Neural progenitor cell (in vitro differentiated cells): ENCODE measurements around the gene FAM180B. TPM values are rescaled to one million over a fixed set of nuclear protein-coding genes. Genes with fewer than 3 reads are reported as not detected.

Source experiments
- DNase-seq: peaks from one replicate; pipeline ENCODE4 v3.0.0-alpha.2; 2016; ENCODE audit warnings: low spot score
- H2AFZ ChIP-seq: fragments of 200-600 bp; sonication (generic); replicated peaks from 2 replicates; pipeline ENCODE4 v1.6.1; 2016; ENCODE audit warnings: antibody characterized with exemption
- H3F3A ChIP-seq: fragments of 200-600 bp; sonication (generic); 2 replicates; pipeline ENCODE4 v1.6.1; 2016; ENCODE audit warnings: antibody characterized with exemption, low read depth
- H3K27ac ChIP-seq: fragments of 200-600 bp; sonication (generic); 2 replicates; pipeline ENCODE4 v1.5.1; 2016; ENCODE audit warnings: mild to moderate bottlenecking
- H3K27me3 ChIP-seq: fragments of 200-600 bp; sonication (generic); 2 replicates; pipeline ENCODE4 v1.6.1; 2016; ENCODE audit warnings: mild to moderate bottlenecking, moderate library complexity
- H3K36me3 ChIP-seq: fragments of 200-600 bp; sonication (generic); 2 replicates; pipeline ENCODE4 v1.5.1; 2016
- H3K4me1 ChIP-seq: fragments of 200-600 bp; sonication (generic); 2 replicates; pipeline ENCODE4 v1.6.1; 2016; ENCODE audit warnings: mixed run types
- H3K4me2 ChIP-seq: fragments of 200-600 bp; sonication (generic); 2 replicates; pipeline ENCODE4 v1.6.1; 2016
- H3K4me3 ChIP-seq: fragments of 200-600 bp; sonication (generic); 2 replicates; pipeline ENCODE4 v1.5.1; 2016
- H3K79me2 ChIP-seq: fragments of 200-600 bp; sonication (generic); 2 replicates; pipeline ENCODE4 v1.6.1; 2016; ENCODE audit warnings: low read depth
- H3K9ac ChIP-seq: fragments of 200-600 bp; sonication (generic); 2 replicates; pipeline ENCODE4 v1.6.1; 2016
- H3K9me3 ChIP-seq: fragments of 200-600 bp; sonication (generic); 2 replicates; pipeline ENCODE4 v1.5.1; 2016; ENCODE audit warnings: low read depth
- H4K20me1 ChIP-seq: fragments of 200-600 bp; sonication (generic); 2 replicates; pipeline ENCODE4 v1.6.1; 2016; ENCODE audit warnings: low read depth
- H3K27ac Mint-ChIP-seq: 3 replicates; pipeline ENCODE4 v1.8.0; 2021; ENCODE audit warnings: mixed read lengths
- H3K27me3 Mint-ChIP-seq: 2 replicates; pipeline ENCODE4 v1.8.0; 2022; ENCODE audit warnings: low read depth, mild to moderate bottlenecking, inconsistent platforms, moderate library complexity, mixed read lengths; ENCODE audit not compliant: insufficient read depth
- H3K36me3 Mint-ChIP-seq: 3 replicates; pipeline ENCODE4 v1.8.0; 2021; ENCODE audit warnings: mixed read lengths
- H3K4me1 Mint-ChIP-seq: 3 replicates; pipeline ENCODE4 v1.8.0; 2021; ENCODE audit warnings: mixed read lengths
- H3K4me3 Mint-ChIP-seq: 3 replicates; pipeline ENCODE4 v1.8.0; 2021; ENCODE audit warnings: mild to moderate bottlenecking, moderate library complexity, mixed read lengths
- H3K9me3 Mint-ChIP-seq: 3 replicates; pipeline ENCODE4 v1.8.0; 2020; ENCODE audit warnings: mixed read lengths
- EZH2 ChIP-seq: fragments of 200-600 bp; sonication (generic); IDR thresholded peaks from 2 replicates; pipeline ENCODE4 v1.6.1; 2017; ENCODE audit warnings: antibody characterized with exemption, mild to moderate bottlenecking, moderate library complexity
- EZH2phosphoT487 ChIP-seq: fragments of 200-600 bp; sonication (generic); IDR thresholded peaks from 2 replicates; pipeline ENCODE4 v1.6.1; 2017; ENCODE audit warnings: antibody characterized with exemption
- total RNA-seq: library from RNA; depleted of rRNA; stranded (reverse); fragments of >200 nt; gene quantifications from 2 replicates; pipeline ENCODE4 v1.2.3, GENCODE V29; 2015; ENCODE audit warnings: low replicate concordance
- TF ChIP-seq, protein P1 (sequence below): fragments of 200-600 bp; sonication (generic); IDR thresholded peaks from 2 replicates; pipeline ENCODE4 v1.5.1; 2017; ENCODE audit warnings: antibody characterized with exemption, mild to moderate bottlenecking

FAM180B gene
- total RNA-seq, 1 donor from 2014 or later: not detected

DNA sequence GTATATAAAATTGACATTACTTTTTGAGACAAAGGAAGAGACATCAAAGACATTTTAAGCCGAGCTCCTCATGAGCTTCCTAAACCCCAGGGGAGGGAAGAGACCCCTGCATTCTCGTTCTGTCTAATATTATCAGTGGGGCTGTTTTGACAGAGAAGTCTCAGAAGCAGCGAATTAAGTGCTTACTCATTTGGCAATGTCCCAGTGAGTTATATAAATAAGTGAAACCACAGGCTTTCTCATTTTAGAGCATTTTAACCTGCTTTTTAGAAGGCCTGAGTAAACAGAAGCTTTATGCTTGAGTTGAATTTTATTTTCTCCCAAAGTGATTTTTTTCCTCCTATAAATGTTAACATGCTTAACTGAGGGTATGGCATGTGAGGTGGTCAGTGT, 30.9 kb downstream of the FAM180B start:
- TF ChIP-seq EZH2phosphoT487: no peak
- TF ChIP-seq, protein P1, sequence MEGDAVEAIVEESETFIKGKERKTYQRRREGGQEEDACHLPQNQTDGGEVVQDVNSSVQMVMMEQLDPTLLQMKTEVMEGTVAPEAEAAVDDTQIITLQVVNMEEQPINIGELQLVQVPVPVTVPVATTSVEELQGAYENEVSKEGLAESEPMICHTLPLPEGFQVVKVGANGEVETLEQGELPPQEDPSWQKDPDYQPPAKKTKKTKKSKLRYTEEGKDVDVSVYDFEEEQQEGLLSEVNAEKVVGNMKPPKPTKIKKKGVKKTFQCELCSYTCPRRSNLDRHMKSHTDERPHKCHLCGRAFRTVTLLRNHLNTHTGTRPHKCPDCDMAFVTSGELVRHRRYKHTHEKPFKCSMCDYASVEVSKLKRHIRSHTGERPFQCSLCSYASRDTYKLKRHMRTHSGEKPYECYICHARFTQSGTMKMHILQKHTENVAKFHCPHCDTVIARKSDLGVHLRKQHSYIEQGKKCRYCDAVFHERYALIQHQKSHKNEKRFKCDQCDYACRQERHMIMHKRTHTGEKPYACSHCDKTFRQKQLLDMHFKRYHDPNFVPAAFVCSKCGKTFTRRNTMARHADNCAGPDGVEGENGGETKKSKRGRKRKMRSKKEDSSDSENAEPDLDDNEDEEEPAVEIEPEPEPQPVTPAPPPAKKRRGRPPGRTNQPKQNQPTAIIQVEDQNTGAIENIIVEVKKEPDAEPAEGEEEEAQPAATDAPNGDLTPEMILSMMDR: no peak
- TF ChIP-seq EZH2: no peak
- no peak overlapping the region for H3K4me3 ChIP-seq
- H3K36me3 ChIP-seq: peaks cover 7% of the 10 kb centered on the region
- H3F3A ChIP-seq: peaks cover 23% of the 10 kb centered on the region
- Mint-ChIP-seq H3K27ac (no peak overlapping the region), H3K36me3 (peaks cover 2% of the 10 kb centered on the region), H3K4me3 (no peak overlapping the region), H3K4me1 (no peaks in the 10 kb centered on the region), H3K9me3 (no peaks in the 10 kb centered on the region), H3K27me3 (no peaks in the 10 kb centered on the region)
- H3K9me3 ChIP-seq: no peaks in the 10 kb centered on the region
- DNase-seq: no peak
- H3K27me3 ChIP-seq: no peaks in the 10 kb centered on the region
- H2AFZ ChIP-seq: no peak overlapping the region
- no peaks in the 10 kb centered on the region for H3K4me1 ChIP-seq
- no peaks in the 10 kb centered on the region for H4K20me1 ChIP-seq
- H3K27ac ChIP-seq: no peak overlapping the region
- no peak overlapping the region for H3K9ac ChIP-seq
- no peak overlapping the region for H3K4me2 ChIP-seq
- no peaks in the 10 kb centered on the region for H3K79me2 ChIP-seq

DNA sequence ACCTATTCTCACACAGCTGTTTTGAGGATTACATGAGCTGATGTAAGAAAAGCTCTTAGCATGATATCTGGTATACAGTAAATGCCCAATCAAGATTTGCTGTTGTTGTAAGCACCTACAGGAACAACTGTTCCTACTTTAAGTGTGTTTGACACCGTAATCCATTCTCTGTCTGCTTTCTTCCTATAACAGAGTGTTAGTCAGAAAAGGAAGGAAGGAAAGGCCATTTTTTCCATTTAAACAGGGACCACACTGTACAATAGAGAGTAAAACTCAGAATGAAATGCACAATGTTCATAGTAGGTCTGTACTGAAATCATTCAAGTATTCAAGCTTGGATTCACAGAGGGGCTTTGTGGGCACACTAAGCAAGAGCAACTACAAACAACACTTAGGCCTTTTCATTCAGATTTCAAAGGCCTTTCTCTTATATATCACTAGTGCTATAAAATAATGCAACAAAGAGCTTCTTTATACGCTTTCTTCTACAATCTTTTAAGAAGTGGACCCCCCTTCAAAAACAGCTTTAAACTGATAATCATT, 34.4 kb downstream of the FAM180B start:
- Histone ChIP-seq H2AFZ (no peak overlapping the region), H3K27ac (no peak overlapping the region), H3K4me1 (no peaks in the 10 kb centered on the region), H3K9me3 (no peaks in the 10 kb centered on the region), H3K4me2 (no peak overlapping the region), H3K27me3 (no peaks in the 10 kb centered on the region), H3K9ac (no peak overlapping the region), H4K20me1 (no peaks in the 10 kb centered on the region), H3K4me3 (no peak overlapping the region), H3K79me2 (no peaks in the 10 kb centered on the region), H3F3A (peaks cover 19% of the 10 kb centered on the region), H3K36me3 (peaks cover 7% of the 10 kb centered on the region)
- Mint-ChIP-seq H3K27ac (no peak overlapping the region), H3K36me3 (peaks cover 4% of the 10 kb centered on the region), H3K9me3 (no peaks in the 10 kb centered on the region), H3K4me1 (no peaks in the 10 kb centered on the region), H3K4me3 (no peak overlapping the region), H3K27me3 (no peaks in the 10 kb centered on the region)
- TF ChIP-seq EZH2phosphoT487 (no peak), EZH2 (no peak)
- TF ChIP-seq, protein P1: no peak
- DNase-seq: no peak

DNA sequence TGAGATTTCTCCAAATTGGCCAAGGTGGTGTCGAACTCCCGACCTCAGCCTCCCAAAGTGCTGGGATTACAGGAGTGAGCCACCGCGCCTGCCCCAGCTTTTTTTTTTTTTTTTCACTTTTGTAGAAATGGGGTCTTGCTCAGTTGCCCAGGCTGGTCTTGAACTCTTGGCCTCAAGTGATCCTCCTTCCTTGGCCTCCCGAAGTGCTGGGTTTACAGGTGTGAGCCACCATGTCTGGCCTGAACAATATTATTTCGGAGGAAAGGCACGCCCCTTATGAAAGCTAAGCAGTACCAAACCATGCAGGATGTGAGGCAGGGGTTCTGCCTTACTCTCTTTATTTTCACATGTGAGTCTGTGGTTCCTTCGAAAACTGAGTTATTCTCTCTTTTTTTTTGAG, 39.8 kb downstream of the FAM180B start:
- Histone ChIP-seq H3F3A (no peaks in the 10 kb centered on the region), H3K4me2 (no peak overlapping the region), H3K36me3 (peaks cover 14% of the 10 kb centered on the region), H3K4me3 (no peak overlapping the region), H3K9me3 (no peaks in the 10 kb centered on the region), H3K27ac (no peak overlapping the region), H4K20me1 (no peaks in the 10 kb centered on the region), H3K9ac (no peak overlapping the region), H3K4me1 (no peaks in the 10 kb centered on the region), H3K79me2 (no peaks in the 10 kb centered on the region), H2AFZ (no peak overlapping the region), H3K27me3 (no peaks in the 10 kb centered on the region)
- Mint-ChIP-seq H3K4me1 (no peaks in the 10 kb centered on the region), H3K4me3 (no peak overlapping the region), H3K36me3 (peaks cover 19% of the 10 kb centered on the region), H3K27ac (no peak overlapping the region), H3K27me3 (no peaks in the 10 kb centered on the region), H3K9me3 (no peaks in the 10 kb centered on the region)
- TF ChIP-seq, protein P1: no peak
- no peak for TF ChIP-seq EZH2phosphoT487
- TF ChIP-seq EZH2: no peak
- no peak for DNase-seq
